ENCODE results near the gene MUC6.
A peak's percentile ranks its signal among the peaks of the same experiment; 100 is the strongest.

MUC6 gene

DNA sequence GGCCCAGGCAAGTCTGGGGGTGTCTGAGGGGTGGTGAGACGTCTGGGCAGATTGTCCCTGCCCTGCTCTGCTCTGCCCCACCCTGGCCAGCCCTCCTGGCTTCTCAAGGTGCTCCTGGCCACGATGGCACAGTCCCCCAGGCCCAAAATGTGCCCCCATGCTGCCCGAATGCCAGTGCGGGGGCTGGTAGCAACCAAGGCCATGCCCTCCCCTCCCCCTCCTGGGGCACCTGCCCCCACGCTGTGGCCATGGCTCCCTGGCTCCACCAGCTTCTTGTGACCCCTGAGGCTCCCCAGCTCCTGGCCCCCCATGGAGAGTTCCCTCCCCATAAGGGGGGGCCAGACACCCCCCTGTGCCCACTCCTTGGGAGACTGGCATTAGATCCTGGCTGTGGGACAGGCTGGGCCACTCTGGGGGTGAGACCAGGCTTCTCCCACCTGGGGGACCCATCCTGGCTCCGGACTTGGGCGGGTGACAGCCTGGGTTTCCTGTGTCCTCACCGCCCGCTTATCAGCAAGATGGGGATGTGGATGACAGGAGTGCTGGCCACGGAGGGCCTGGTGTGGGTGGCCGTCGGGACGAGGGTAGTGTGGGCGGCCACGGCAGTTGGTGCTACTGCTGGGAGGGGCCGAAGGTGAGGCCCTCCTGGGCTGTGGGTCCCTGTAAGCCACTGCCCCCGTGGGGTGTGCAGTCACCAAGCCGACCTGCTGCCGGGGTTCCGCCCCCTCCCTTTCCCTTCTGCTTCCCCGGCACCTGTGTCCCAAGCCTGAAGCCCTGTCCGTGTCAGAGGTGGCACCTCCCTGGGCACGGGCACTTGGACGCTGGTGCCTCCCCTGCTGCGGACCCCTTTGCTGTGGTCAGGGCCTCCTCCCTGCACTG lies 15.9 kb upstream of the MUC6 start:
- no peak for DNase-seq
- in situ Hi-C loops (cut with MboI; ENCODE audit: low pct_unique_long_range_greater_than_20kb, low sequenced_read_pairs): no loop called here

DNA sequence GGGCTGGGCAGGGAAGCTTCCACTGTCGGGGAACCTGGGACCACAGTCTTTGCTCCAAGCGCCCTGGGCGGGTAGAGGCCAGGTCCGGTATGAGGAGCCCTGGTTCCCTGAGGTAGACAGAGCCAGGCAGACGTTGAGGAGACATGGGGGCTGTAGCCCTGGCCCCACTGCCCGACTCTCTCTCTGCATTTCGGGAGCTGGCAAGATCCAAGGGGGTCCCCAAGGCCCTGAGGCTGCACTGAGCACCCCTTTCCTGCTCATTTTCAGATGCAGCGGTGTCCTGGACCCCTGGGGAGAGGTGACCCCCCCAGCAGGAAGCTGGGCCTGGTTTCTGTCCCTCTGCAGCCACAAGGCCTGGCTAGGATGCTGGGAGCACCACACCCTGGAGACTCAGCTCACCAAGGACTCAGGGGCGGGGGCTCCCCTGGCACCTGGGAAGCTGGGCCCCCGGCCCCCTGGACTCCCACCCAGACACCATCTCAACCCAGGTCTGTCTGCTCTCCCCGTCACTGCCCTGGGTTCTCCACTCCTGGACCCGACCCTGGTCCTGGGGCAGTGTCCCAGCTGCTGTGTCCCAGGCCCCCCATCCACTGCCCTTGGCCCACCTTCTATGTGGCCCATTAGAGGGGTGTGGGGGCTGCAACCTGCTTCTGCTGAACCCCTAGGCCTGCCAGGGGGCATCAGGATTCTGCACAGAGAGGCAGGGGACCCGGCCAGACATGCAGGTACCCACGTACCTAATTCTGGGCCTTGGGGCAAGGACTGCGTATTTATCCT lies 15.0 kb upstream of the MUC6 start:
- in situ Hi-C loops (cut with MboI; ENCODE audit: low pct_unique_long_range_greater_than_20kb, low sequenced_read_pairs): no loop called here
- DNase-seq: no peak

DNA sequence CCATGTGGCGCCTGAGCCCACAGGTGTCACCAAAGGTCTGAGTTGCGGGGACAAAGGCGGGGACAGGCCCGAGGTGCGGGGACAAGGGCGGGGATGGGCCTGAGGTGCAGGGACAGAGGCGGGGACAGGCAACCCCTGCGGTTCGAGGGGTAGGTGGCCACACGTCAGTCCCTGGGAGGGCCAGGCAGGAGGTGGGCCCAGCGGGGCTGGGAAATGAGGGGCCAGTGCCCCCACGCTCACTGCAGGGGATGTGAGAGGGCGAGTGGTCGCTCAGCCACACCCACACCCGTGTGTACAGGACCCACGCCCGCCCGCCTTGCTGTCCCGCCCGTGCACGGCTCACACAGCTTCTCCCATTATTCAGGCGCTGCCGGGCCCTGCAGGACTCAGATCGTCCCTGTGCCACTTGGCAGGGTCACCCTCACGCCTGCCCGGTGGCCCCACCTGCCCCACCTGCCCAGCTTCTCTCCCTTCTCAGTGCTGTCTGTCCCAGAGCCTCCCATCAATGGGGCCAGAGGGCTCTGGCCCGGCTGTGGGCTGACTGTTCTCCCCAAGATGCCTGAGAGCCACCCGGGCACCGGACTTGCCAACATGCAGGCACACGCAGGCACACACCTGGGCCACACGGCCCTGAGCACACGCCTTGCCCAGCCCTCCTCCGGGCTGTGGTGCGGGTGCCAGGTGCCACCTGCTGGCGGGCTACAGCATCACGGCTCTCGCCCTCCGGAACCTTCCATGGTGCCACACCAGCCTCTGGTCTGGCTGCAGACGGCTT lies 14.2 kb upstream of the MUC6 start:
- in situ Hi-C loops (cut with MboI; ENCODE audit: low pct_unique_long_range_greater_than_20kb, low sequenced_read_pairs): no loop called here
- DNase-seq: peak; percentile 85

- no peak for DNase-seq
- in situ Hi-C loops (cut with MboI; ENCODE audit: low pct_unique_long_range_greater_than_20kb, low sequenced_read_pairs): no loop called here
Observed at GRCh38 chr11:1049911-1050580, 13.5 kb upstream of the MUC6 start.

DNA sequence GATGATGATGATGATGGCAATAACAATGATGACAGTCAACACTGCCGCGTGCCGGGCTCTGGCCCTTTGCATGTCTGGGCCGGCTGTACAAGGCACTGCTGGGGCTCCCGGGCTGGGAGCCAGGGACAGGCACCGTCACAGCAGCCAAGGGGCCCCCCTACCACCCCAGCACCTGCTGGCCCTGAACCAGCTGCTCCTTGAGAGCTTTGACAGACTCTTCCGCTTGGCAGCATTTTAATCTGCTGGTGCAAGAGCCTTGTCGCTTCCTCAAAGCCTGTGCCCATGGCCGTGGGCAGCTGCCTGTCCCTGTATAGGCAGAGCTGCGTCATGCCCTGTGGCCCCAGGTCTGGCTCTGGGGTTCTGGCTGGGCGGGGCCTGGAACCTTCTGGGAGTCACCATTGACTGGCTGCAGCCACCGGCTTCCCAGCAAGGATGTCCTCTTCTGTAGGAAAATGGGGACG lies 12.9 kb upstream of the MUC6 start:
- no peak for DNase-seq
- in situ Hi-C loops (cut with MboI; ENCODE audit: low pct_unique_long_range_greater_than_20kb, low sequenced_read_pairs): no loop called here

GRCh38 chr11:1049071-1049405 lies 12.5 kb upstream of the MUC6 start:
- in situ Hi-C loops (cut with MboI; ENCODE audit: low pct_unique_long_range_greater_than_20kb, low sequenced_read_pairs): no loop called here
- DNase-seq: no peak

- no peak for DNase-seq
- in situ Hi-C loops (cut with MboI; ENCODE audit: low pct_unique_long_range_greater_than_20kb, low sequenced_read_pairs): no loop called here
Observed at GRCh38 chr11:1048375-1049070, 12.0 kb upstream of the MUC6 start.

- in situ Hi-C loops (cut with MboI; ENCODE audit: low pct_unique_long_range_greater_than_20kb, low sequenced_read_pairs): no loop called here
- DNase-seq: no peak
Observed at GRCh38 chr11:1047595-1048156, 11.2 kb upstream of the MUC6 start.

- in situ Hi-C loops (cut with MboI; ENCODE audit: low pct_unique_long_range_greater_than_20kb, low sequenced_read_pairs): no loop called here
Observed at GRCh38 chr11:1044160-1044559, 7.6 kb upstream of the MUC6 start.

GRCh38 chr11:1043563-1044096 lies 7.1 kb upstream of the MUC6 start:
- in situ Hi-C loops (cut with MboI; ENCODE audit: low pct_unique_long_range_greater_than_20kb, low sequenced_read_pairs): no loop called here
- DNase-seq: no peak

More at GRCh38 chr11:1044160-1044559, 7.6 kb upstream of the MUC6 start:
- no peak for DNase-seq

- no peak for DNase-seq
- in situ Hi-C loops (cut with MboI; ENCODE audit: low pct_unique_long_range_greater_than_20kb, low sequenced_read_pairs): no loop called here
Observed at GRCh38 chr11:1042626-1043562, 6.4 kb upstream of the MUC6 start.

DNA sequence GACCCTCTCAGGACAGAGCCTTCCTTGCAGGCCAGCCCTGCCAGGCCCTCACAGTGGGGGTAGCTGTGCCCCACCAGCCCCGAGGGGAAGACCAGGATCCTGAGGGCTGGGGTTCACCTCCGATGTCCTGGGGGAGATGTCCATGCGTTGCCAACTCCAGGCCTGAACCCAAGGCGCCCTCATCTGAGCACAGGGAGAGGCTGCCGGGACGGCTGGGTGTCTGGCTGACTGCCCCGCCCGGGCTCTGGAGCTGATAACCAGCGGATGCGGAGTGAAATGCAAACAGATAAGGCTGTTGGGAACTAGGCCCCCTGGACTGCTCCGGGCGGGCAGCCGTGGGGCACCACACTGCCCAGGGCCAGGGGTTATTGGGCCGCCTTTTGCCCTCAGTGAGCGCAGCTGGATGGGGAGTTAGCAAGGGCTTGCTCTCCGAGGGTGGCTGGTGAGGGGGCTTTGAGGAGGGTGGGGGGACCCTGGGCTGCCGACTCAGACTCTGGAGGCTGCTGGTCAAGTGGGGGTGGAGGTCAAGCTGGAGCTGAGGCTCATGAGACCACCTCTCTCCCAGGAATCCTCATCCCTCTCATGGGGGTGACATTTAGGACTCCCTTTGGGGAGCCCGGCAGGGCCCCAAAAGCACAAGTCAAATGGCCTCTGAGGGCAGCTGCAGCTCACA lies 5.6 kb upstream of the MUC6 start:
- no peak for DNase-seq

GRCh38 chr11:1041471-1041870 lies 5.0 kb upstream of the MUC6 start:
- DNase-seq: no peak
- in situ Hi-C loops (cut with MboI; ENCODE audit: low pct_unique_long_range_greater_than_20kb, low sequenced_read_pairs): no loop called here

More for the DNA sequence above, 5.6 kb upstream of the MUC6 start:
- in situ Hi-C loops (cut with MboI; ENCODE audit: low pct_unique_long_range_greater_than_20kb, low sequenced_read_pairs): no loop called here

GRCh38 chr11:1041149-1041467 lies 4.6 kb upstream of the MUC6 start:
- no peak for DNase-seq
- in situ Hi-C loops (cut with MboI; ENCODE audit: low pct_unique_long_range_greater_than_20kb, low sequenced_read_pairs): no loop called here

DNA sequence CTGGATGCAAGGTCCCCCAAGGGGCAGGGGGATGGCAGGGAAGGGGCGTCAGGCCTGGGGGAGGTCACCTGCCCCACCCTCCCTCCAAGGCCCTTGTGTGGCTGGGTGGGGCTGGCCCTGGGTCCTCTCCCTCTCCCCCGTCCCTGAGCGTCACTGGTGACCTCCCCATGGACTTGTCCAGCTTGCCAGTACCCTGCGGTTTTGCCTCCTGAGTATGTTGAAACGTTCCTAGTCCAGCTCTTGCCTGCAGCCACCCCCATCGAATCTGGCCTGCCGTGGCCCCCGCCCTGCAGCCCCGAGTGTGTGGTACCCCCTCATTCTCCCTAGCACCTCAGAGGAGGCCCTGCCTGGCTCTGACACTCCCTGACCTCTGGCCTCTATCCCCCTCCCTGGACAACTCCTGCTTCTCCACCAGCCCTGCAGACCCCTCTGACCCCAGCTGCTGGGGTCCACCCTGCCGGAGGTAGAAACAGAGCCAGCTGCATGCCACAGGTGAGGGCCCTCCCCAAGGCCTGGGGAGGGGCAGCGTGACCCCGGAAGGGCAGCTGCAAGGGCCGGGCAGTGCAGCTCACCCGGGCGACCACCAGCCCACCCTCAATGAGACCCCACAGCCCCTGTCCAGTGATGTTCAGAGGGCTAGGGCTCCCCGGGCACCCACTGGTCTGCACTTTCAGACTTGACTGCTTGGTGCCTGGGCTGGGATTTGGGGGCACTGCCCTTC lies 4.1 kb upstream of the MUC6 start:
- in situ Hi-C loops (cut with MboI; ENCODE audit: low pct_unique_long_range_greater_than_20kb, low sequenced_read_pairs): no loop called here
- no peak for DNase-seq
